ENCODE results near the gene RAET1L.

DNA sequence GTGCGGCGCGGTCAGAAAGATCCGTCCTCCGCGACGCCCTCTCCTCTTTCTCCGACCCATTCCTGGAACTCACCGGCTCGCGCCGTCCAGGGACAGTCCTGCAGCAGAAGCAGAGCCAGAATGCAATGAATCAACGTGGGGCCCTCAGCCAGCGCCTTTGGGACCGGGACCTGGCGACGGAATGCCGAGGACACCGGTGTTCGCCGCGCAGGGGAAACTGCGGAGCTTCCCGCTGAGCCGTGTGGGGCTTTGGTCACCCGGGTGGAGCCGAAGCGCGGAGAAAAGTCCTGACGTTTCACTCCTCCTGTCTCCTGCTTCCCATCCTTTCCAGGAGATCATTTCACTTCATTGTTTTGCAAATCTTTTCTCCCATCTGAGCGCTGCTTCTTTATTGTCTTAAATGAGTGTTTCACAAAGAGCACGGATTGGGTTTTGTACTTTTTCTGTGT is 35.1 kb downstream of the RAET1L start:
- TF ChIP-seq, protein P1, sequence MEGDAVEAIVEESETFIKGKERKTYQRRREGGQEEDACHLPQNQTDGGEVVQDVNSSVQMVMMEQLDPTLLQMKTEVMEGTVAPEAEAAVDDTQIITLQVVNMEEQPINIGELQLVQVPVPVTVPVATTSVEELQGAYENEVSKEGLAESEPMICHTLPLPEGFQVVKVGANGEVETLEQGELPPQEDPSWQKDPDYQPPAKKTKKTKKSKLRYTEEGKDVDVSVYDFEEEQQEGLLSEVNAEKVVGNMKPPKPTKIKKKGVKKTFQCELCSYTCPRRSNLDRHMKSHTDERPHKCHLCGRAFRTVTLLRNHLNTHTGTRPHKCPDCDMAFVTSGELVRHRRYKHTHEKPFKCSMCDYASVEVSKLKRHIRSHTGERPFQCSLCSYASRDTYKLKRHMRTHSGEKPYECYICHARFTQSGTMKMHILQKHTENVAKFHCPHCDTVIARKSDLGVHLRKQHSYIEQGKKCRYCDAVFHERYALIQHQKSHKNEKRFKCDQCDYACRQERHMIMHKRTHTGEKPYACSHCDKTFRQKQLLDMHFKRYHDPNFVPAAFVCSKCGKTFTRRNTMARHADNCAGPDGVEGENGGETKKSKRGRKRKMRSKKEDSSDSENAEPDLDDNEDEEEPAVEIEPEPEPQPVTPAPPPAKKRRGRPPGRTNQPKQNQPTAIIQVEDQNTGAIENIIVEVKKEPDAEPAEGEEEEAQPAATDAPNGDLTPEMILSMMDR (IDR thresholded peaks at IDR 0.05): no peak
- no peak for TF ChIP-seq ZFX (IDR thresholded peaks at IDR 0.05; ENCODE audit: borderline replicate concordance)
